Osteoblast (primary cell): Measurements from ENCODE around the gene LRFN4. TPM values are rescaled to one million over a fixed set of nuclear protein-coding genes. Genes with fewer than 3 reads are reported as not detected.

Source experiments
- DNase-seq: peaks from one replicate; pipeline ENCODE4 v3.0.0; 2011; ENCODE audit warnings: low spot score, mixed read lengths; ENCODE audit not compliant: insufficient read length; ENCODE audit errors: missing footprints
- H2AFZ ChIP-seq: 2 replicates; pipeline ENCODE4 v1.6.0; 2011; ENCODE audit warnings: mild to moderate bottlenecking, low read length
- H3K27ac ChIP-seq: 2 replicates; pipeline ENCODE4 v1.5.1; 2011; ENCODE audit warnings: mild to moderate bottlenecking, low read depth, low read length, moderate library complexity
- H3K27me3 ChIP-seq: 2 replicates; pipeline ENCODE4 v1.6.0; 2012; ENCODE audit warnings: mild to moderate bottlenecking, control low read depth, inconsistent platforms, low read length, moderate library complexity; ENCODE audit not compliant: insufficient read depth
- H3K36me3 ChIP-seq: 2 replicates; pipeline ENCODE4 v1.5.1; 2011; ENCODE audit warnings: mild to moderate bottlenecking, low read length, control low read depth, moderate library complexity; ENCODE audit not compliant: insufficient read depth
- H3K4me1 ChIP-seq: 2 replicates; pipeline ENCODE4 v1.5.1; 2011; ENCODE audit warnings: mild to moderate bottlenecking, low read length, control low read depth, moderate library complexity; ENCODE audit not compliant: insufficient read depth
- H3K4me2 ChIP-seq: 2 replicates; pipeline ENCODE4 v1.6.0; 2011; ENCODE audit warnings: mild to moderate bottlenecking, low read length; ENCODE audit not compliant: insufficient read depth
- H3K4me3 ChIP-seq: fragments of 200-600 bp; sonication (generic); 3 replicates; pipeline ENCODE4 v1.5.1; 2012; ENCODE audit warnings: mild to moderate bottlenecking, low read length, inconsistent platforms; ENCODE audit not compliant: insufficient read depth
- H3K79me2 ChIP-seq: 2 replicates; pipeline ENCODE4 v1.6.0; 2012; ENCODE audit warnings: mild to moderate bottlenecking, low read length, control low read depth, inconsistent platforms; ENCODE audit not compliant: insufficient read depth
- H3K9me3 ChIP-seq: 2 replicates; pipeline ENCODE4 v1.5.1; 2011; ENCODE audit warnings: low read depth, low read length, control low read depth
- H4K20me1 ChIP-seq: 2 replicates; pipeline ENCODE4 v1.6.0; 2012; ENCODE audit warnings: mild to moderate bottlenecking, low read length, control low read depth; ENCODE audit not compliant: insufficient read depth
- CTCF ChIP-seq: IDR thresholded peaks from 2 replicates; pipeline ENCODE4 v1.5.1; 2011; ENCODE audit warnings: mild to moderate bottlenecking, low read depth, low read length, moderate library complexity; ENCODE audit errors: extremely low read depth
- total RNA-seq: library from RNA; depleted of rRNA; stranded (reverse); fragments of >200 nt; gene quantifications from 2 replicates; pipeline ENCODE4 v1.2.3, GENCODE V29; 2012

The LRFN4 gene
- total RNA-seq, 1 donor = 16.3 TPM

DNA sequence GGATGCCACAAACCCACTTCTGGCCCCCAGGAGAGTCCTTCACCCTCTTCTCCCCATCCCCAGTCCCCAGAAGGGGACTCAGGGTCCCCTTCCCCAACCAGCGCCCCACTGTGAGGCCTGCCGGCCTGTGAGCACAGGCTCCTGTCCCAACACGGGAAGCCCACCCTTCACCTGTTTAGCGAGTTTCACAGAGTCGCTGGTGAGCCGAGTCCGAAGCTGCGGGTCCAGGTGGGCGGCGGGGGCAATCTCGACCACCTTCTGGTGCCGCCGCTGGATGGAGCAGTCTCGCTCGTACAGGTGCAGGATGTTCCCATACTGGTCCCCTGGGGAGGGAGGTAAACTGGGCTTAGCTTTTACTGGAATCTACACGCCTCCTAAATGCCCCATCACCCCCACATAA is 13.3 kb downstream of the LRFN4 start:
- TF ChIP-seq CTCF = no peak
- H3K36me3 ChIP-seq = no peaks in the 10 kb centered on the region
- no peaks in the 10 kb centered on the region for H4K20me1 ChIP-seq
- peak; percentile 32 for DNase-seq
- no peak overlapping the region for H2AFZ ChIP-seq
- no peak overlapping the region for H3K4me2 ChIP-seq
- no peaks in the 10 kb centered on the region for H3K4me1 ChIP-seq
- no peak overlapping the region for H3K4me3 ChIP-seq
- H3K27me3 ChIP-seq = no peaks in the 10 kb centered on the region
- H3K79me2 ChIP-seq = no peaks in the 10 kb centered on the region
- no peaks in the 10 kb centered on the region for H3K9me3 ChIP-seq
- H3K27ac ChIP-seq = no peak overlapping the region

GRCh38 chr11:66870616-66871520 is 14.0 kb downstream of the LRFN4 start:
- no peak for TF ChIP-seq CTCF
- Histone ChIP-seq H3K4me2 (no peak overlapping the region), H2AFZ (no peak overlapping the region), H3K27ac (no peak overlapping the region), H3K4me1 (no peaks in the 10 kb centered on the region), H4K20me1 (peaks cover 3% of the 10 kb centered on the region), H3K27me3 (no peaks in the 10 kb centered on the region), H3K79me2 (no peaks in the 10 kb centered on the region), H3K4me3 (no peak overlapping the region), H3K9me3 (no peaks in the 10 kb centered on the region), H3K36me3 (no peaks in the 10 kb centered on the region)
- peak; percentile 55 for DNase-seq

DNA sequence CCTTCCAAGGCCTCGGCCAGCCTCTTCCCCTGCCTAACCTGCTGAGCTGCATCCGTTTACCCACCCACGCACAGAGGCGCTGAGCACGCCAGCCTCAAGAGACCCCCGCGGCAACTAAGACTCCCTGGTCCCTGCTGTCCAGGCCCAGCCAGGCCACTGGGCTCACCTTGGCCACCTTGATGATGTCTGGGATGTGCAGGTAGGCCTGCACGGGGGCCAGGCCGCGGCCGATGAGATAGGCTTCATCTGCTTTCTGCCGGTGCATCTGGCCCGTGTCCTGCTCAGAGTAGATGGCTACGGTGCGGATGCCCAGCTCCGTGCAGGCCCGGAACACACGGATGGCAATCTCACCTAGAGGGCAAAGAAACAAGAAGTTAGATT is 14.6 kb downstream of the LRFN4 start:
- H3K79me2 ChIP-seq = no peaks in the 10 kb centered on the region
- DNase-seq = peak; percentile 45
- TF ChIP-seq CTCF = no peak
- H3K27me3 ChIP-seq = no peaks in the 10 kb centered on the region
- H3K4me2 ChIP-seq = no peak overlapping the region
- no peaks in the 10 kb centered on the region for H3K36me3 ChIP-seq
- peaks cover 7% of the 10 kb centered on the region for H4K20me1 ChIP-seq
- no peaks in the 10 kb centered on the region for H3K9me3 ChIP-seq
- H3K27ac ChIP-seq = no peak overlapping the region
- no peak overlapping the region for H2AFZ ChIP-seq
- no peaks in the 10 kb centered on the region for H3K4me1 ChIP-seq
- no peak overlapping the region for H3K4me3 ChIP-seq

DNA sequence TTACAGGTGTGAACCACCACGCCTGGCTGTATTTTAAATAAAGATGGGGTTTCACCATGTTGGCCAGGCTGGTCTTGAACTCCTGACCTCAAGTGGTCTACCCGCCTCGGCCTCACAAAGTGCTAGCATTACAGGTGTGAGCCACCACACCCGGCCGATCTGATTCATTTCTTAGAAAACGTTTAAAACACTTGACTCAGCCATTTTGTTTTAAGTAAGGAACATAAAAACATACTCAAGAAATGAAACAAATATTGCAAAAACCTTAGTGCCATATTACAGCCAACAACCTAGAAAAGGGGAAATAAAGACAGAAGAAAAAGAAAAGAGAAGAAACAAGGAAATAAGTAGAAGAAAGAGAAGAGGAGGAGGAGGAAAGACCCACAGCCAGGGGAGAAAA is 17.4 kb downstream of the LRFN4 start:
- no peak for TF ChIP-seq CTCF
- DNase-seq = peak; percentile 32
- H3K27ac ChIP-seq = no peak overlapping the region
- no peaks in the 10 kb centered on the region for H3K9me3 ChIP-seq
- H3K4me1 ChIP-seq = peaks cover 10% of the 10 kb centered on the region
- H4K20me1 ChIP-seq = peaks cover 10% of the 10 kb centered on the region
- H3K4me3 ChIP-seq = no peak overlapping the region
- H3K27me3 ChIP-seq = no peaks in the 10 kb centered on the region
- no peaks in the 10 kb centered on the region for H3K36me3 ChIP-seq
- H2AFZ ChIP-seq = no peak overlapping the region
- no peak overlapping the region for H3K4me2 ChIP-seq
- no peaks in the 10 kb centered on the region for H3K79me2 ChIP-seq
